ENCODE data around the gene RBBP4. TPM values are rescaled to one million over a fixed set of nuclear protein-coding genes. Genes with fewer than 3 reads are reported as not detected.

Gene RBBP4
- total RNA-seq, 1 experiment from 2014 or later: 279 TPM

DNA sequence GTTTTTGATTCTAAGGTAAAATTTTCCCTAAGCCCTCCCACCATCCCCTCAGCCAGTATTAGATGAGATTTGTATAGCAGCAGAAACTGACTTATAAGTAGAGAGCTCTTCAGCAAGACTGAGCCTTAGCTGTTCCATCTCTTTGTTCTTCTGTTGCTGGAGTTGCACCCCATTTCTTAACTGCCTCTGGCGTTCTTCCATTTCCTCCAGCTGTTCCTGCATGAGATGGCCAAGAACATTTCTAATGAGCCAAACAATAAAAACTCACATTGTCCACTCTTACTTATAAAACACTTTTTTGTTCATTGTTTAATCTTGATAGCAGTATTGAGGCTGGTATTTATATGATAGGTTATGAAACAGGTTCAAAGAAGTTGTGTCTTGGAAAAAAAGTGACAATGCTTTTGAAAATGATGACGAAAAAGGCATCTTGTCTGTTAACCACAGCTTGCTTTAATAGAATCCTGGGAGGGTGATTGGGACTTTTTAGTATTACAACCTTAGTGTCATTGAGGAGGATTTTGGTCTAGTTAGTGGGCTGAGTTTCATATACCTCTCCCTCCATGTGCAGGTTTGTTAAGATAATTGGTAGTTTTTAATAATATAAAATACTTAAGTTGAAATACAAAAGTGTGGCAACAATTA, 33.3 kb downstream of the RBBP4 start:
- intact Hi-C loops (cut with micrococcal nuclease): no loop called here
- Histone ChIP-seq H3K4me2 (ENCODE audit: low read length) (no peak overlapping the region), H3K9me3 (ENCODE audit: control insufficient read depth in 1 of 2, insufficient read depth in 1 of 2, low read depth in 1 of 2, low read length in 2 of 2) (no peaks in the 10 kb centered on the region), H3K27ac (ENCODE audit: low read depth, low read length) (no peak overlapping the region), H3K4me3 (replicated peaks in 1 of 2; ENCODE audit: low read depth in 1 of 2, low read length in 2 of 2) (no peak overlapping the region), H3K36me3 (ENCODE audit: control insufficient read depth in 1 of 2, insufficient read depth in 2 of 2, low read length in 2 of 2) (peaks cover 40 to 60% of the 10 kb centered on the region in 2 experiments), H3K9ac (ENCODE audit: low read length) (no peak overlapping the region), H4K20me1 (ENCODE audit: insufficient read depth) (no peaks in the 10 kb centered on the region), H3K27me3 (ENCODE audit: insufficient read depth, low read length) (no peaks in the 10 kb centered on the region), H2AFZ (ENCODE audit: low read depth, low read length, poor library complexity, severe bottlenecking) (no peak overlapping the region), H3K4me1 (ENCODE audit: control insufficient read depth in 1 of 2, insufficient read depth in 2 of 2, low read length in 2 of 2) (no peaks in the 10 kb centered on the region), H3K9me2 (ENCODE audit: insufficient read depth) (no peaks in the 10 kb centered on the region), H3K79me2 (ENCODE audit: insufficient read depth, low read length) (no peaks in the 10 kb centered on the region)
- TF ChIP-seq SP1 (IDR thresholded peaks at IDR 0.05; ENCODE audit: low read depth) (no peak), POLR2A (IDR thresholded peaks at IDR 0.05; ENCODE audit: borderline replicate concordance, extremely low read depth, insufficient read depth, insufficient read length) (no peak), YY1 (IDR thresholded peaks at IDR 0.05; ENCODE audit: extremely low read depth, insufficient replicate concordance, low read depth, low read length) (no peak), RAD21 (IDR thresholded peaks at IDR 0.05; ENCODE audit: low read depth) (no peak), EGR1 (IDR thresholded peaks at IDR 0.05; ENCODE audit: low read depth) (no peak), EZH2 (IDR thresholded peaks at IDR 0.05) (no peak), FOSL1 (IDR thresholded peaks at IDR 0.05; ENCODE audit: low read depth) (no peak)
- TF ChIP-seq, protein P1, sequence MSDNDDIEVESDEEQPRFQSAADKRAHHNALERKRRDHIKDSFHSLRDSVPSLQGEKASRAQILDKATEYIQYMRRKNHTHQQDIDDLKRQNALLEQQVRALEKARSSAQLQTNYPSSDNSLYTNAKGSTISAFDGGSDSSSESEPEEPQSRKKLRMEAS (IDR thresholded peaks at IDR 0.05): no peak
- POLR2A ChIA-PET: no interaction called here
- ATAC-seq: no peak
- no TSS peak for BruUV-seq (replicated peaks)
- CTCF ChIA-PET: no interaction called here
- RAD21 ChIA-PET (ENCODE audit: low non-redundant PET in 1 of 2, low total read pairs in 2 of 2, uncharacterized antibody in 2 of 2, unreplicated experiment in 2 of 2): no interaction called here
- DNase-seq (ENCODE audit: low read depth, low spot score): no peak

DNA sequence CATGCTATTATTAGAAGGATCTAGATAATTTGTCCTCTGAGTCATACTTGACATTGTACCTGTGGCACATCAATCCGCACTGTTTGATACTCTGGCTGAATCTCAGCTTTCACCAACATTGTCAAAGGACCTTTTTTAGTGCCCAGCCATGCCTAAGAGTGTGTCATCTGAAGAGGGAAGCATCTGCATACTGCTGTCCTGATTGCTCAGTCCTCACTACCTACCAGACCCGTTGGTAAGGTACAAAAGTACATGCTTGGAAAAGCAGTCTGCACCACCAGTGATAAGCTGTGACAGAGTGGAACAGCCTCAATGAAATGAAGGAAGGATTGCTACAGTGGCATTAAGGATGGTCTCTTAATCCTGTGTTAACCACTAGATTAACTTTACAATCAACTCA, 34.5 kb downstream of the RBBP4 start:
- ChIA-PET RAD21 (ENCODE audit: low non-redundant PET in 1 of 2, low total read pairs in 2 of 2, uncharacterized antibody in 2 of 2, unreplicated experiment in 2 of 2) (no interaction called here), POLR2A (no interaction called here), CTCF (interaction anchor here (2.0 kb wide), 1 partner anchor 87 kb away, joined by 6 read pairs; no protein-coding TSS in a partner anchor)
- H3K4me1 ChIP-seq (ENCODE audit: control insufficient read depth in 1 of 2, insufficient read depth in 2 of 2, low read length in 2 of 2): no peaks in the 10 kb centered on the region
- H3K9me3 ChIP-seq (ENCODE audit: control insufficient read depth in 1 of 2, insufficient read depth in 1 of 2, low read depth in 1 of 2, low read length in 2 of 2): no peaks in the 10 kb centered on the region
- DNase-seq (ENCODE audit: low read depth, low spot score): no peak
- no peaks in the 10 kb centered on the region for H3K79me2 ChIP-seq (ENCODE audit: insufficient read depth, low read length)
- no peak overlapping the region for H3K4me3 ChIP-seq (replicated peaks in 1 of 2; ENCODE audit: low read depth in 1 of 2, low read length in 2 of 2)
- H3K4me2 ChIP-seq (ENCODE audit: low read length): no peak overlapping the region
- H3K27ac ChIP-seq (ENCODE audit: low read depth, low read length): no peak overlapping the region
- intact Hi-C loops (cut with micrococcal nuclease): no loop called here
- H3K27me3 ChIP-seq (ENCODE audit: insufficient read depth, low read length): no peaks in the 10 kb centered on the region
- BruUV-seq (replicated peaks): no TSS peak
- TF ChIP-seq POLR2AphosphoS5 (IDR thresholded peaks at IDR 0.05; ENCODE audit: low read depth, low read length): no peak
- TF ChIP-seq, protein P1 (IDR thresholded peaks at IDR 0.05): no peak
- no peak for TF ChIP-seq ZFX (IDR thresholded peaks at IDR 0.05)
- TF ChIP-seq, protein P2, sequence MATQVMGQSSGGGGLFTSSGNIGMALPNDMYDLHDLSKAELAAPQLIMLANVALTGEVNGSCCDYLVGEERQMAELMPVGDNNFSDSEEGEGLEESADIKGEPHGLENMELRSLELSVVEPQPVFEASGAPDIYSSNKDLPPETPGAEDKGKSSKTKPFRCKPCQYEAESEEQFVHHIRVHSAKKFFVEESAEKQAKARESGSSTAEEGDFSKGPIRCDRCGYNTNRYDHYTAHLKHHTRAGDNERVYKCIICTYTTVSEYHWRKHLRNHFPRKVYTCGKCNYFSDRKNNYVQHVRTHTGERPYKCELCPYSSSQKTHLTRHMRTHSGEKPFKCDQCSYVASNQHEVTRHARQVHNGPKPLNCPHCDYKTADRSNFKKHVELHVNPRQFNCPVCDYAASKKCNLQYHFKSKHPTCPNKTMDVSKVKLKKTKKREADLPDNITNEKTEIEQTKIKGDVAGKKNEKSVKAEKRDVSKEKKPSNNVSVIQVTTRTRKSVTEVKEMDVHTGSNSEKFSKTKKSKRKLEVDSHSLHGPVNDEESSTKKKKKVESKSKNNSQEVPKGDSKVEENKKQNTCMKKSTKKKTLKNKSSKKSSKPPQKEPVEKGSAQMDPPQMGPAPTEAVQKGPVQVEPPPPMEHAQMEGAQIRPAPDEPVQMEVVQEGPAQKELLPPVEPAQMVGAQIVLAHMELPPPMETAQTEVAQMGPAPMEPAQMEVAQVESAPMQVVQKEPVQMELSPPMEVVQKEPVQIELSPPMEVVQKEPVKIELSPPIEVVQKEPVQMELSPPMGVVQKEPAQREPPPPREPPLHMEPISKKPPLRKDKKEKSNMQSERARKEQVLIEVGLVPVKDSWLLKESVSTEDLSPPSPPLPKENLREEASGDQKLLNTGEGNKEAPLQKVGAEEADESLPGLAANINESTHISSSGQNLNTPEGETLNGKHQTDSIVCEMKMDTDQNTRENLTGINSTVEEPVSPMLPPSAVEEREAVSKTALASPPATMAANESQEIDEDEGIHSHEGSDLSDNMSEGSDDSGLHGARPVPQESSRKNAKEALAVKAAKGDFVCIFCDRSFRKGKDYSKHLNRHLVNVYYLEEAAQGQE (IDR thresholded peaks at IDR 0.05; ENCODE audit: low read depth): no peak
- TF ChIP-seq, protein P3, sequence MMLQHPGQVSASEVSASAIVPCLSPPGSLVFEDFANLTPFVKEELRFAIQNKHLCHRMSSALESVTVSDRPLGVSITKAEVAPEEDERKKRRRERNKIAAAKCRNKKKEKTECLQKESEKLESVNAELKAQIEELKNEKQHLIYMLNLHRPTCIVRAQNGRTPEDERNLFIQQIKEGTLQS (IDR thresholded peaks at IDR 0.05): no peak
- peaks cover 37 to 53% of the 10 kb centered on the region in 2 experiments for H3K36me3 ChIP-seq (ENCODE audit: control insufficient read depth in 1 of 2, insufficient read depth in 2 of 2, low read length in 2 of 2)
- H3K9ac ChIP-seq (ENCODE audit: low read length): no peak overlapping the region
- no peaks in the 10 kb centered on the region for H3K9me2 ChIP-seq (ENCODE audit: insufficient read depth)
- no peaks in the 10 kb centered on the region for H4K20me1 ChIP-seq (ENCODE audit: insufficient read depth)
- no peak overlapping the region for H2AFZ ChIP-seq (ENCODE audit: low read depth, low read length, poor library complexity, severe bottlenecking)
- no peak for ATAC-seq

Data from HCT116 (cell line).